GM12865 (cell line): ENCODE measurements around the gene SLC39A7.

Experiments
- DNase-seq: peaks from one replicate; pipeline ENCODE4 v3.0.0; 2010; ENCODE audit warnings: low read depth
- H3K4me3 ChIP-seq: 2 replicates; pipeline ENCODE4 v1.5.1; 2011; ENCODE audit warnings: mild to moderate bottlenecking, low read depth, low read length, control low read depth
- CTCF ChIP-seq: IDR thresholded peaks from 2 replicates; pipeline ENCODE4 v1.5.1; 2011; ENCODE audit warnings: low read length, control low read depth, low read depth, inconsistent platforms; ENCODE audit not compliant: insufficient read depth; ENCODE audit errors: missing control alignments

SLC39A7 gene

GRCh38 chr6:33174784-33175183, 25.9 kb upstream of the SLC39A7 start:
- no peak overlapping the region for H3K4me3 ChIP-seq
- no peak for DNase-seq
- no peak for TF ChIP-seq CTCF

GRCh38 chr6:33175436-33176069, 25.1 kb upstream of the SLC39A7 start:
- DNase-seq: no peak
- no peak for TF ChIP-seq CTCF

GRCh38 chr6:33176906-33177305, 23.8 kb upstream of the SLC39A7 start:
- TF ChIP-seq CTCF: no peak
- H3K4me3 ChIP-seq: no peak overlapping the region
- no peak for DNase-seq

More at GRCh38 chr6:33175436-33176069, 25.1 kb upstream of the SLC39A7 start:
- H3K4me3 ChIP-seq: no peak overlapping the region

GRCh38 chr6:33177552-33178446, 22.9 kb upstream of the SLC39A7 start:
- no peak for TF ChIP-seq CTCF
- DNase-seq: no peak
- no peak overlapping the region for H3K4me3 ChIP-seq

GRCh38 chr6:33178755-33179475, 21.8 kb upstream of the SLC39A7 start:
- no peak overlapping the region for H3K4me3 ChIP-seq
- no peak for DNase-seq
- TF ChIP-seq CTCF: no peak

GRCh38 chr6:33181141-33181540, 19.5 kb upstream of the SLC39A7 start:
- TF ChIP-seq CTCF: no peak
- H3K4me3 ChIP-seq: no peak overlapping the region
- no peak for DNase-seq
